Transverse colon (tissue), 4 donors: ENCODE measurements around the gene DOK1.

Source experiments
- EP300 ChIP-seq: sonication (generic); formaldehyde crosslinking; IDR thresholded peaks from one replicate; pipeline ENCODE4 v1.6.1; 2017; ENCODE audit warnings: antibody characterized with exemption, low read depth
- POLR2A ChIP-seq: fragments of 450-650 bp; IDR thresholded peaks from one replicate; pipeline ENCODE4 v1.6.1; 2016; ENCODE audit warnings: antibody characterized with exemption, mild to moderate bottlenecking, moderate library complexity
- POLR2AphosphoS5 ChIP-seq, 3 donors: sonication (generic); formaldehyde crosslinking; IDR thresholded peaks; one replicate each; pipeline ENCODE4 v1.6.1; 2016; ENCODE audit warnings: antibody characterized with exemption in 3 of 3
- TF ChIP-seq, protein P1 (sequence below), 5 experiments: fragments of 200-600 bp in 3 of 5; fragments of 450-650 bp in 2 of 5; sonication (generic) in 3 of 5; IDR thresholded peaks; 1 replicate in 2 of 5; 2 replicates in 3 of 5; pipeline ENCODE4 v1.5.1; 2016 to 2017; ENCODE audit warnings: antibody characterized with exemption in 5 of 5, inconsistent platforms in 3 of 5, mild to moderate bottlenecking in 2 of 5, moderate library complexity in 1 of 5

DNA sequence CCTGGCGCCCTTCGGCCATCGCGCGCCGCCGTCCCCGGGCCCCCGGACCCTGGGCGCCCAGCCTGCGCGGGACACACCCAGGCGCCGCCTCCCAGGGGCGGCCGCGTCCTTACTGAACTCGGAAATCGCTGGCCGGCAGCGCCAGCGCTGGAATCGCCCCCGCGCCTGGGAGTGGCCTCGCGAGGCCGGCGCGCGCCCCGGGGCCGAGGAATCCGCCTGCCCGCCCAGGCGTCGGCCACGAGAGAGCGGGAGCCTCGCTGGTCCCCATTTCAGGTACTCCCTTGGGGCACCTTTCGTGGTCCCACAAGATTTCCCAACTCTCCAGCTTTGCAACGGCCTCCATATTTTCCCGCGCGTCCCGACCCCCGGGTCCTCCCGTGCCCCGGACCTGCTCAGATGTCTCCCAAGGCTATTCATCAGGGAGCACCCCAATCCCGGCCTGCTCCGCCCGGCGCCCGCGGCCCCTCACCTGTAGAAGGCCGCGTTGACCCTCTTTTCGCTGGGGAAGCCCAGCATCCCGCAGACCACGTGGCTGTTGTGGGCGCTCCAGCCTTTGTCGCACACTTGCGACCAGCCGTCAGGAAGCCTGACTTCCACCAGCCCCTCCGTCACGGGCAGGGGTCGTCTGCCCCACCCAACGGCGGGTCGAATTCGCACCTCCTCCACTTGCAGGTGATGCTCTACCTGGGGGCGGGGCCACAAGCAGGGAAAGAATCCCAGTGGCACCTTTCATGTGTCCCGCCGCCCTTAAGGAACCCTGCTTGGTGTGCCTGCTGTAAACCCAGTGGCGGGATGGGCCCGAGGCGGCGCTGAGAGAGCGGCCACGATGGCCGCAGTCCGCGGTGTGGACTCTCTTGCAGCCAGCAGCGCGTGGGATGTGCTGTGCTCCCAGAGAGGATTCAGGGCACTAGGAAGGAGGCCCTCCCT lies 5.4 kb upstream of the DOK1 start:
- TF ChIP-seq, protein P1, sequence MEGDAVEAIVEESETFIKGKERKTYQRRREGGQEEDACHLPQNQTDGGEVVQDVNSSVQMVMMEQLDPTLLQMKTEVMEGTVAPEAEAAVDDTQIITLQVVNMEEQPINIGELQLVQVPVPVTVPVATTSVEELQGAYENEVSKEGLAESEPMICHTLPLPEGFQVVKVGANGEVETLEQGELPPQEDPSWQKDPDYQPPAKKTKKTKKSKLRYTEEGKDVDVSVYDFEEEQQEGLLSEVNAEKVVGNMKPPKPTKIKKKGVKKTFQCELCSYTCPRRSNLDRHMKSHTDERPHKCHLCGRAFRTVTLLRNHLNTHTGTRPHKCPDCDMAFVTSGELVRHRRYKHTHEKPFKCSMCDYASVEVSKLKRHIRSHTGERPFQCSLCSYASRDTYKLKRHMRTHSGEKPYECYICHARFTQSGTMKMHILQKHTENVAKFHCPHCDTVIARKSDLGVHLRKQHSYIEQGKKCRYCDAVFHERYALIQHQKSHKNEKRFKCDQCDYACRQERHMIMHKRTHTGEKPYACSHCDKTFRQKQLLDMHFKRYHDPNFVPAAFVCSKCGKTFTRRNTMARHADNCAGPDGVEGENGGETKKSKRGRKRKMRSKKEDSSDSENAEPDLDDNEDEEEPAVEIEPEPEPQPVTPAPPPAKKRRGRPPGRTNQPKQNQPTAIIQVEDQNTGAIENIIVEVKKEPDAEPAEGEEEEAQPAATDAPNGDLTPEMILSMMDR (IDR thresholded peaks at IDR 0.05): no peak
- TF ChIP-seq POLR2AphosphoS5 (IDR thresholded peaks at IDR 0.05) (no peak), POLR2A (no peak), EP300 (no peak)
